ENCODE measurements around the gene MRPL48.

DNA sequence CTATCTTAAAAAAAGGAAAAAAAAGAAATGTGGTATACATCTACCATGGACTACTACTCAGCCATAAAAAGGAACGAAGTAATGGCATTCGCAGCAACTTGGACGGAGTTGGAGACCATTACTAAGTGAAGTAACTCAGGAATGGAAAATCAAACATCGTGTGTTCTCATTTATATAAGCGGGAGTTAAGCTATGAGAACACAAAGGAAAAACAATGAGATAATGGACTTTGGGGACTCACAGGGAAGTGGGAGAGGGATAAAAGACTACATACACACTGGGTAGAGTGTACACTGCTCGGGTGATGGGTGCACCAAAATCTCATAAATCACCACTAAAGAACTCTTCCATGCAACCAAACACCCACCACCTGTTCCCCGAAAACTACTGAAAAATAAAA lies 38.6 kb upstream of the MRPL48 start:
- TF ChIP-seq REST (IDR thresholded peaks at IDR 0.05; ENCODE audit: insufficient read depth in 1 of 2, low read depth in 2 of 2, low read length in 2 of 2) = no peak
- TF ChIP-seq POLR2AphosphoS5 (IDR thresholded peaks at IDR 0.05; ENCODE audit: low read depth, low read length) = no peak
- no peak for TF ChIP-seq SIN3A (IDR thresholded peaks at IDR 0.05; ENCODE audit: borderline replicate concordance, insufficient read depth, low read length)
- TF ChIP-seq TAF1 (IDR thresholded peaks at IDR 0.05; ENCODE audit: borderline replicate concordance, insufficient read depth, low read length) = no peak
- no peak for TF ChIP-seq FOXP2 (optimal IDR thresholded peaks at IDR 0.05; ENCODE audit: borderline replicate concordance, extremely low read depth, extremely low read length, insufficient read depth)

All from PFSK-1 (cell line).